Suprapubic skin (tissue), 4 donors: ENCODE data around the gene ADD3. TPM values are rescaled to one million over a fixed set of nuclear protein-coding genes. Genes with fewer than 3 reads are reported as not detected.

Experiments
- DNase-seq, 2 donors: peaks; one replicate each; pipeline ENCODE4 v3.0.0-alpha.2; 2019; ENCODE audit warnings: low spot score in 2 of 2
- H3K27ac ChIP-seq: fragments of 200-600 bp; sonication (generic); one replicate; pipeline ENCODE4 v1.5.1; 2019
- H3K27me3 ChIP-seq: fragments of 200-600 bp; sonication (generic); one replicate; pipeline ENCODE4 v1.5.1; 2019
- H3K36me3 ChIP-seq: fragments of 200-600 bp; sonication (generic); one replicate; pipeline ENCODE4 v1.5.1; 2019
- H3K4me1 ChIP-seq: fragments of 200-600 bp; sonication (generic); one replicate; pipeline ENCODE4 v1.5.1; 2019
- H3K4me3 ChIP-seq: fragments of 200-600 bp; sonication (generic); one replicate; pipeline ENCODE4 v1.5.1; 2019; ENCODE audit warnings: mild to moderate bottlenecking
- H3K9me3 ChIP-seq: fragments of 200-600 bp; sonication (generic); one replicate; pipeline ENCODE4 v1.5.1; 2019
- CTCF ChIP-seq, 2 donors: fragments of 200-600 bp in 1 of 2; fragments of 450-650 bp in 1 of 2; sonication (generic) in 1 of 2; IDR thresholded peaks; one replicate each; pipeline ENCODE4 v1.5.1; 2016 to 2019; ENCODE audit warnings: antibody characterized with exemption in 2 of 2, mild to moderate bottlenecking in 1 of 2, moderate library complexity in 1 of 2
- EP300 ChIP-seq: sonication (generic); formaldehyde crosslinking; IDR thresholded peaks from one replicate; pipeline ENCODE4 v1.6.1; 2017; ENCODE audit warnings: antibody characterized with exemption
- POLR2A ChIP-seq, 2 donors: fragments of 450-650 bp; IDR thresholded peaks; one replicate each; pipeline ENCODE4 v1.6.1; 2017; ENCODE audit warnings: antibody characterized with exemption in 2 of 2, mild to moderate bottlenecking in 2 of 2, moderate library complexity in 2 of 2
- POLR2AphosphoS5 ChIP-seq, 3 donors: sonication (generic); formaldehyde crosslinking; IDR thresholded peaks; one replicate each; pipeline ENCODE4 v1.6.1; 2017; ENCODE audit warnings: antibody characterized with exemption in 3 of 3
- WGBS: methylation state at CpG from one replicate; pipeline ENCODE4 v1.1.5; 2018; 5-methylcytosine and 5-hydroxymethylcytosine counted together
- total RNA-seq, 4 donors: library from RNA; depleted of rRNA; stranded (reverse); fragments of >200 nt; gene quantifications; one replicate each; pipeline ENCODE4 v1.1.0, GENCODE V29; 2016

Gene ADD3
- total RNA-seq, 4 donors from 2014 or later = 72.6 to 335 (median 279) TPM

GRCh38 chr10:109967739-109968088 is 40.1 kb upstream of the ADD3 start:
- no peaks in the 10 kb centered on the region for H3K9me3 ChIP-seq
- no peak for DNase-seq
- H3K4me3 ChIP-seq = no peak overlapping the region
- no peaks in the 10 kb centered on the region for H3K36me3 ChIP-seq
- TF ChIP-seq CTCF (IDR thresholded peaks at IDR 0.05) = no peak
- TF ChIP-seq POLR2A (IDR thresholded peaks at IDR 0.05) = no peak
- no peak for TF ChIP-seq EP300
- TF ChIP-seq POLR2AphosphoS5 (IDR thresholded peaks at IDR 0.05) = no peak
- no peaks in the 10 kb centered on the region for H3K27me3 ChIP-seq
- peaks cover 18% of the 10 kb centered on the region for H3K4me1 ChIP-seq
- H3K27ac ChIP-seq = no peak overlapping the region

GRCh38 chr10:109968953-109969759 is 38.6 kb upstream of the ADD3 start:
- DNase-seq = no peak
- Histone ChIP-seq H3K27ac (no peak overlapping the region), H3K27me3 (no peaks in the 10 kb centered on the region), H3K36me3 (no peaks in the 10 kb centered on the region), H3K4me1 (peaks cover 16% of the 10 kb centered on the region), H3K4me3 (no peak overlapping the region), H3K9me3 (no peaks in the 10 kb centered on the region)
- 71% methylated on average over 14 of the region's 14 CpGs for WGBS
- no peak for TF ChIP-seq POLR2A (IDR thresholded peaks at IDR 0.05)
- no peak for TF ChIP-seq CTCF (IDR thresholded peaks at IDR 0.05)
- no peak for TF ChIP-seq EP300
- TF ChIP-seq POLR2AphosphoS5 (IDR thresholded peaks at IDR 0.05) = no peak

GRCh38 chr10:109969760-109970346 is 37.9 kb upstream of the ADD3 start:
- TF ChIP-seq CTCF (IDR thresholded peaks at IDR 0.05) (no peak), EP300 (no peak), POLR2AphosphoS5 (IDR thresholded peaks at IDR 0.05) (no peak), POLR2A (IDR thresholded peaks at IDR 0.05) (no peak)
- DNase-seq = no peak
- Histone ChIP-seq H3K27ac (no peak overlapping the region), H3K27me3 (no peaks in the 10 kb centered on the region), H3K4me1 (peaks cover 16% of the 10 kb centered on the region), H3K9me3 (no peaks in the 10 kb centered on the region), H3K4me3 (no peak overlapping the region), H3K36me3 (no peaks in the 10 kb centered on the region)
- 72% methylated on average over 8 of the region's 8 CpGs for WGBS

- no peak for TF ChIP-seq POLR2AphosphoS5 (IDR thresholded peaks at IDR 0.05)
- TF ChIP-seq CTCF (IDR thresholded peaks at IDR 0.05) = no peak
- no peak for TF ChIP-seq POLR2A (IDR thresholded peaks at IDR 0.05)
- TF ChIP-seq EP300 = no peak
- no peak overlapping the region for H3K4me3 ChIP-seq
- peaks cover 10% of the 10 kb centered on the region for H3K4me1 ChIP-seq
- no peaks in the 10 kb centered on the region for H3K9me3 ChIP-seq
- H3K27me3 ChIP-seq = no peaks in the 10 kb centered on the region
- no peak overlapping the region for H3K27ac ChIP-seq
- WGBS = 50% methylated on average over 3 of the region's 3 CpGs
- no peak for DNase-seq
- H3K36me3 ChIP-seq = no peaks in the 10 kb centered on the region
Measured at GRCh38 chr10:109971634-109972033, 36.1 kb upstream of the ADD3 start.

GRCh38 chr10:109972372-109973001 is 35.3 kb upstream of the ADD3 start:
- Histone ChIP-seq H3K4me1 (peaks cover 9% of the 10 kb centered on the region), H3K27me3 (no peaks in the 10 kb centered on the region), H3K9me3 (no peaks in the 10 kb centered on the region), H3K36me3 (no peaks in the 10 kb centered on the region), H3K4me3 (no peak overlapping the region), H3K27ac (no peak overlapping the region)
- DNase-seq = no peak
- TF ChIP-seq POLR2AphosphoS5 (IDR thresholded peaks at IDR 0.05) (no peak), POLR2A (IDR thresholded peaks at IDR 0.05) (no peak), CTCF (IDR thresholded peaks at IDR 0.05) (no peak), EP300 (no peak)
- WGBS = 75% methylated on average over 2 of the region's 2 CpGs
